SK-N-MC (cell line): ENCODE results near the gene FHIP2A.

ENCODE experiments used
- EZH2 ChIP-seq: fragments of 200-600 bp; sonication (generic); IDR thresholded peaks from one replicate; pipeline ENCODE4 v1.6.1; 2017; ENCODE audit warnings: antibody characterized with exemption
- POLR2AphosphoS5 ChIP-seq: IDR thresholded peaks from 2 replicates; pipeline ENCODE4 v1.6.1; 2012; ENCODE audit warnings: mild to moderate bottlenecking, low read depth, low read length, borderline replicate concordance

- TF ChIP-seq POLR2AphosphoS5 (no peak), EZH2 (no peak)
Observed at GRCh38 chr10:114855776-114856543, 34.4 kb downstream of the FHIP2A start.
